ENCODE data around the gene MLLT11. TPM values are rescaled to one million over a fixed set of nuclear protein-coding genes. Genes with fewer than 3 reads are reported as not detected.

MLLT11 gene
- total RNA-seq, 6 experiments from 2014 or later: 0.24 to 0.56 (median 0.40) TPM

- H3K4me3 ChIP-seq: no peak overlapping the region
- intact Hi-C loops (cut with DNase I): loop anchor here in 1 of 2 donors (5.0 kb wide), 1 partner anchor 59 kb away; the partner anchor contains the start of gene TNFAIP8L2
- no CpG with 5 or more reads among the region's 1 CpG for WGBS (ENCODE audit: insufficient coverage, low coverage, low lambda C conversion rate, missing lambda C conversion rate)
- peaks cover 0 to 6% (median 0%) of the 10 kb centered on the region in 4 donors for H3K36me3 ChIP-seq
- no peak for DNase-seq
- TF ChIP-seq POLR2A (IDR thresholded peaks at IDR 0.05): no peak
- TF ChIP-seq, protein P1, sequence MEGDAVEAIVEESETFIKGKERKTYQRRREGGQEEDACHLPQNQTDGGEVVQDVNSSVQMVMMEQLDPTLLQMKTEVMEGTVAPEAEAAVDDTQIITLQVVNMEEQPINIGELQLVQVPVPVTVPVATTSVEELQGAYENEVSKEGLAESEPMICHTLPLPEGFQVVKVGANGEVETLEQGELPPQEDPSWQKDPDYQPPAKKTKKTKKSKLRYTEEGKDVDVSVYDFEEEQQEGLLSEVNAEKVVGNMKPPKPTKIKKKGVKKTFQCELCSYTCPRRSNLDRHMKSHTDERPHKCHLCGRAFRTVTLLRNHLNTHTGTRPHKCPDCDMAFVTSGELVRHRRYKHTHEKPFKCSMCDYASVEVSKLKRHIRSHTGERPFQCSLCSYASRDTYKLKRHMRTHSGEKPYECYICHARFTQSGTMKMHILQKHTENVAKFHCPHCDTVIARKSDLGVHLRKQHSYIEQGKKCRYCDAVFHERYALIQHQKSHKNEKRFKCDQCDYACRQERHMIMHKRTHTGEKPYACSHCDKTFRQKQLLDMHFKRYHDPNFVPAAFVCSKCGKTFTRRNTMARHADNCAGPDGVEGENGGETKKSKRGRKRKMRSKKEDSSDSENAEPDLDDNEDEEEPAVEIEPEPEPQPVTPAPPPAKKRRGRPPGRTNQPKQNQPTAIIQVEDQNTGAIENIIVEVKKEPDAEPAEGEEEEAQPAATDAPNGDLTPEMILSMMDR (IDR thresholded peaks at IDR 0.05): no peak
- H3K27ac ChIP-seq: no peak overlapping the region
- no peak for ATAC-seq
- H3K9me3 ChIP-seq: no peaks in the 10 kb centered on the region
- no peaks in the 10 kb centered on the region for H3K27me3 ChIP-seq
- H3K4me1 ChIP-seq: no peaks in the 10 kb centered on the region
Measured at GRCh38 chr1:151098126-151098525, 37.9 kb downstream of the MLLT11 start.

DNA sequence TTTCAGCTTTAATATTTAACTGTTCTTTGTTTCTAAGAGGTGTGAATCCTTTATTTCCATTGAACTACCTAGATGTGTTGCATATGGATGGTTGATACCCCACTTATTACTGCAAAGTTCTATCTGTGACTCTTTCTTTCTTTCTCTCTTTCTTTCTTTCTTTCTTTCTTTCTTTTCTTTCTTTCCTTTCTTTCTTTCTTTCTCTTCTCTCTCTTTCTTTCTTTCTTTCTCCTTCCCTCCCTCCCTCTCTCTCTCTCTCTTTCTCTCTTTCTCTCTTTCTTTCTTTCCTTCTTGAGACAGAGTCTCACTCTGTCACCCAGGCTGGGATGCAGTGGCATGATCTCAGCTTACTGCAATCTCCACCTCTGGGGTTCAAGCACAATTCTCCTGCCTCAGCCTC, 44.4 kb downstream of the MLLT11 start:
- H3K36me3 ChIP-seq: peaks cover 0 to 10% (median 0%) of the 10 kb centered on the region in 4 donors
- H3K9me3 ChIP-seq: no peaks in the 10 kb centered on the region
- H3K4me1 ChIP-seq: no peaks in the 10 kb centered on the region
- ATAC-seq (no peak), DNase-seq (no peak)
- H3K4me3 ChIP-seq: no peak overlapping the region
- no peak overlapping the region for H3K27ac ChIP-seq
- intact Hi-C loops (cut with DNase I): no loop called here
- TF ChIP-seq, protein P1 (IDR thresholded peaks at IDR 0.05): no peak
- no peak for TF ChIP-seq POLR2A (IDR thresholded peaks at IDR 0.05)
- H3K27me3 ChIP-seq: no peaks in the 10 kb centered on the region

DNA sequence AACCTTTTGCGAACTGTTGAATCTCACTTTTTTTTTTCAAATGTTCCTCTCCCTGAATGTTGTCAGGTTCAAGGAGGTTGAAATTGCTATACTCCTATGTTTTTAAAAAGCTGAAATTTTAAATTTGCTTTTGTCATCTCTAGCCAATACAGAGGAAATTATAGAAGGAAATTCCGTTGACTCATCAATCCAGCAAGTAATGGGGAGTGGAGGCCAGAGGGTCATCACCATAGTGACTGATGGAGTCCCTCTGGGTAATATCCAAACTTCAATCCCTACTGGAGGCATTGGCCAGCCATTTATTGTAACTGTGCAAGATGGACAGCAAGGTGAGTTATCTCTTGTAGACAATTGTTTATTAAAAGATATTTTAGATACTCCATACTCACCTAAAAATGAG, 46.7 kb downstream of the MLLT11 start:
- H3K27me3 ChIP-seq: no peaks in the 10 kb centered on the region
- ATAC-seq (no peak), DNase-seq (no peak)
- 57% methylated on average over 2 of the region's 2 CpGs for WGBS (ENCODE audit: insufficient coverage, low coverage, low lambda C conversion rate, missing lambda C conversion rate)
- no peaks in the 10 kb centered on the region for H3K4me1 ChIP-seq
- intact Hi-C loops (cut with DNase I): no loop called here
- no peak overlapping the region for H3K4me3 ChIP-seq
- H3K27ac ChIP-seq: no peak overlapping the region
- TF ChIP-seq, protein P1 (IDR thresholded peaks at IDR 0.05): no peak
- TF ChIP-seq POLR2A (IDR thresholded peaks at IDR 0.05): no peak
- H3K36me3 ChIP-seq: peaks cover 0 to 10% (median 0%) of the 10 kb centered on the region in 4 donors
- no peaks in the 10 kb centered on the region for H3K9me3 ChIP-seq

- no peak for TF ChIP-seq POLR2A (IDR thresholded peaks at IDR 0.05)
- TF ChIP-seq, protein P1 (IDR thresholded peaks at IDR 0.05): no peak
Measured at GRCh38 chr1:151108331-151108730, 48.1 kb downstream of the MLLT11 start.

GRCh38 chr1:151113877-151114276, 53.7 kb downstream of the MLLT11 start:
- intact Hi-C loops (cut with DNase I): no loop called here
- H3K9me3 ChIP-seq: no peaks in the 10 kb centered on the region
- no peaks in the 10 kb centered on the region for H3K27me3 ChIP-seq
- H3K4me3 ChIP-seq: no peak overlapping the region
- H3K27ac ChIP-seq: no peak overlapping the region
- peaks cover 0 to 11% (median 0%) of the 10 kb centered on the region in 4 donors for H3K36me3 ChIP-seq
- no peaks in the 10 kb centered on the region for H3K4me1 ChIP-seq
- DNase-seq (no peak), ATAC-seq (no peak)
- no peak for TF ChIP-seq POLR2A (IDR thresholded peaks at IDR 0.05)
- TF ChIP-seq, protein P1 (IDR thresholded peaks at IDR 0.05): no peak
- WGBS (ENCODE audit: insufficient coverage, low coverage, low lambda C conversion rate, missing lambda C conversion rate): 98% methylated on average over 5 of the region's 5 CpGs

More at GRCh38 chr1:151108331-151108730, 48.1 kb downstream of the MLLT11 start:
- Histone ChIP-seq H3K27ac (no peak overlapping the region), H3K4me1 (no peaks in the 10 kb centered on the region), H3K27me3 (no peaks in the 10 kb centered on the region), H3K9me3 (no peaks in the 10 kb centered on the region), H3K36me3 (peaks cover 0 to 10% (median 0%) of the 10 kb centered on the region in 4 donors), H3K4me3 (no peak overlapping the region)
- DNase-seq (no peak), ATAC-seq (no peak)
- intact Hi-C loops (cut with DNase I): no loop called here
- 86% methylated on average over 5 of the region's 5 CpGs for WGBS (ENCODE audit: insufficient coverage, low coverage, low lambda C conversion rate, missing lambda C conversion rate)

Data from right lobe of liver (tissue), 6 donors.